AG04449 (cell line): Measurements from ENCODE around the gene ATP10A.
A peak's percentile ranks its signal among the peaks of the same experiment; 100 is the strongest.

Experiments
- CTCF ChIA-PET: fragments of 350-600 bp; formaldehyde crosslinking; extraction: SDS; loops from one replicate; lab custom pipeline; 2021; ENCODE audit warnings: antibody characterized with exemption; lab: Yijun Ruan, JAX
- POLR2A ChIA-PET: fragments of 400-600, 350-600 bp; formaldehyde crosslinking; extraction: SDS; loops from one replicate; lab custom pipeline; 2020; ENCODE audit warnings: antibody characterized with exemption, inconsistent platforms; lab: Yijun Ruan, JAX
- DNase-seq: peaks from one replicate; pipeline ENCODE4 v3.0.0-alpha.2; 2010; ENCODE audit warnings: low read depth, low spot score
- H3K4me3 ChIP-seq: 2 replicates; pipeline ENCODE4 v1.5.1; 2011; ENCODE audit warnings: low read depth, mild to moderate bottlenecking, control low read depth, low read length
- CTCF ChIP-seq: IDR thresholded peaks from one replicate; pipeline ENCODE4 v1.5.1; 2011; ENCODE audit warnings: mild to moderate bottlenecking, moderate library complexity, low read length, control low read depth, inconsistent platforms; ENCODE audit not compliant: insufficient read depth; ENCODE audit errors: missing control alignments

ATP10A gene

DNA sequence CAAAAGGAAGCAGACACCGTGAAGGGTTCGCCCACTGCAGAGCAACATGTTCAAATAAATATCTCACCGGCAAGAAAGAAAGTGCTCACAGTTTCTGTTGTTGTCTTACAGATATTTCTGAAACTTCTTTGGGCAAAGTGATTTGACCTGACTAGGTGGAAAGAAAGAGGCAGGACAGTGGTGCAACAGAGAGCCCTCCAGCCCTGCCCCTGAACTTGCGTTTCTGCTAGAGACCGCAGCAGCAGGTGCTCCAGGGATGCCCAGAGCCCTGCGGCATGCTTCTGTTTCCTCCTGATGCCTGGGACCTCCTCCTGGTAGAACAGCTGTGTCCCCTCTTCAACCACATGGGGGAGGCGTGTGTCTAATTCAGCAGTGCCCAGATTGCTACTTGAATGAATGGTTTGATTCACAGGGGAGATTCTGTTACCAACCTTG lies 123.4 kb downstream of the ATP10A start:
- no peak for DNase-seq

GRCh38 chr15:25738171-25738965 lies 124.8 kb downstream of the ATP10A start:
- POLR2A ChIA-PET = no interaction called here
- DNase-seq = no peak
- TF ChIP-seq CTCF = no peak
- CTCF ChIA-PET = interaction anchor here (1.0 to 1.9 kb wide), 3 partner anchors 25 to 195 kb away, joined by 3 to 6 read pairs (median 3); no protein-coding TSS in a partner anchor
- H3K4me3 ChIP-seq = no peak overlapping the region

More for the DNA sequence above, 123.4 kb downstream of the ATP10A start:
- ChIA-PET POLR2A (no interaction called here), CTCF (interaction anchor here (1.9 kb wide), 1 partner anchor 194 kb away, joined by 6 read pairs; no protein-coding TSS in a partner anchor)
- no peak overlapping the region for H3K4me3 ChIP-seq
- peak; percentile 52 for TF ChIP-seq CTCF

DNA sequence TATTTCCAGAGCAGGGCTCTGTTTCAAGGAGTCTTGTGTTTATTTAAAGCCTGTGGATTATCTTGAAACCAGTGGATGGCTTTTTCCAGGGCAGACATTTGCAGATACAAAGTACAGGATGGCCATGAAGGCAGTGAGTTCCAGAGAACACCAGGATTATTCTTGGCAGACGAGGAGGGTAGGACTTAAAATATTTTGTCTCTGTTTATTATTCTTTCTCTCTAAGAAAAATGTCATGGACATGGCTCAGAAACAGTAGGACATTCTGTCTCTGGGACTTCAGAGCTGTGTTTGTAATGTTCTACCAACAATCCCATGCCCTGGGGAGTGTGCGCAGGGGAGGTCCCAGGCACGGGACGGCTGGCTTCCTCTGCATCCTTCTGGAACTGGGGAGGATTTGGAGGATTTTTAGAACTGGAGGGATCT lies 125.9 kb downstream of the ATP10A start:
- TF ChIP-seq CTCF = no peak
- ChIA-PET CTCF (interaction anchor here (0.9 to 1.0 kb wide), 2 partner anchors 26 to 228 kb away, joined by 3 read pairs; no protein-coding TSS in a partner anchor), POLR2A (no interaction called here)
- DNase-seq = no peak
- no peak overlapping the region for H3K4me3 ChIP-seq

DNA sequence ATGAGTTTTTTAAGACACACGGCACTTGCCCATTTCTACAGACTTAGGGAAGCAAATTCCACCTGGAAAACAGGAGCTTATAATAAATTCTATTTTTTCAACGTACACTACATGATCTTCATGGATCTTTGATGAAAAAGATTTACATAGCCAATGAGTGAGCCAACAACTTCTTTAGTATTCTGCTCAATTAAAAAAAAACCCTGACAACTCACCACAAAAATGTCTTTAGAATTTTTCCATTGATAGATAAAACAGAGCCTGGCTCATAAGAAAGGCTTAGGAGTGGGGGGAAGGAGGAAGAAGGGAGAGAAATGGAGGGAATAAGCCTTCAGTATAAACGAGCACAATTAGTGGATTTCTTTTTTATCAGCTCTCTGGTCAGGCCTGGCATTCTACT lies 126.7 kb downstream of the ATP10A start:
- ChIA-PET CTCF (interaction anchor here (0.7 to 1.1 kb wide), 2 partner anchors 14 to 197 kb away, joined by 3 read pairs; no protein-coding TSS in a partner anchor), POLR2A (no interaction called here)
- H3K4me3 ChIP-seq = no peak overlapping the region
- TF ChIP-seq CTCF = no peak
- no peak for DNase-seq

GRCh38 chr15:25735550-25736384 lies 127.4 kb downstream of the ATP10A start:
- ChIA-PET POLR2A (no interaction called here), CTCF (interaction anchor here (0.7 to 1.1 kb wide), 2 partner anchors 15 to 198 kb away, joined by 3 read pairs; no protein-coding TSS in a partner anchor)
- TF ChIP-seq CTCF = no peak
- no peak overlapping the region for H3K4me3 ChIP-seq
- DNase-seq = no peak
